Body of pancreas (tissue), 4 donors: Measurements from ENCODE around the gene SSX1. TPM values are rescaled to one million over a fixed set of nuclear protein-coding genes. Genes with fewer than 3 reads are reported as not detected.
"Not testable (repeated sequence)": the region's sequence is repeated elsewhere in the genome, so short reads cannot be mapped to it uniquely, and the experiment has no call there.

Experiments
- ATAC-seq: fragments of 150-250 bp; one replicate; pipeline ENCODE4 v1.9.1; 2016
- DNase-seq, 4 donors: peaks; one replicate each; pipeline ENCODE4 v3.0.0-alpha.2; 2019
- H3K27ac ChIP-seq, 4 donors: fragments of 200-600 bp; sonication (generic); 1 replicate in 3 of 4; 2 replicates in 1 of 4; pipeline versions ENCODE4 v1.5.1 to v1.6.1; 2016 to 2019; ENCODE audit warnings: mild to moderate bottlenecking in 1 of 4, mixed read lengths in 1 of 4, moderate library complexity in 1 of 4
- H3K27me3 ChIP-seq, 2 donors: fragments of 200-600 bp; sonication (generic); one replicate each; pipeline ENCODE4 v1.6.0; 2016; ENCODE audit warnings: mild to moderate bottlenecking in 1 of 2
- H3K36me3 ChIP-seq, 2 donors: fragments of 200-600 bp; sonication (generic); replicated peaks in 1 of 2; 2 replicates each; pipeline ENCODE4 v1.5.1; 2016; ENCODE audit warnings: low read depth in 2 of 2; ENCODE audit not compliant: insufficient read depth in 1 of 2
- H3K4me1 ChIP-seq: fragments of 200-600 bp; sonication (generic); one replicate; pipeline ENCODE4 v1.6.0; 2016
- H3K4me3 ChIP-seq, 2 donors: fragments of 200-600 bp; sonication (generic); 1 replicate in 1 of 2; 2 replicates in 1 of 2; pipeline ENCODE4 v1.5.1; 2016 to 2019
- H3K9me3 ChIP-seq, 3 donors: fragments of 200-600 bp; sonication (generic); 1 replicate in 2 of 3; 2 replicates in 1 of 3; pipeline ENCODE4 v1.5.1; 2016
- POLR2A ChIP-seq, 3 donors: fragments of 450-650 bp; IDR thresholded peaks; one replicate each; pipeline ENCODE4 v1.6.1; 2016; ENCODE audit warnings: antibody characterized with exemption in 3 of 3, mild to moderate bottlenecking in 2 of 3
- WGBS, 2 donors: methylation state at CpG; one replicate each; pipeline ENCODE4 v1.1.5; 2017; 5-methylcytosine and 5-hydroxymethylcytosine counted together
- intact Hi-C: fragments of 100-400 bp; cut with DNase I; formaldehyde crosslinking; loops from one replicate; pipeline ENCODE4 v1.15.1; 2023
- total RNA-seq, 2 donors: library from RNA; depleted of rRNA; stranded (reverse); fragments of >200 nt; gene quantifications; one replicate each; pipeline ENCODE4 v1.1.0, GENCODE V29; 2016
- TF ChIP-seq, protein P1 (sequence below), 7 experiments: fragments of 450-650 bp in 4 of 7; fragments of 200-600 bp in 3 of 7; sonication (generic) in 3 of 7; IDR thresholded peaks; one replicate each; pipeline ENCODE4 v1.5.1; 2016 to 2019; ENCODE audit warnings: antibody characterized with exemption in 7 of 7

The SSX1 gene, protein sequence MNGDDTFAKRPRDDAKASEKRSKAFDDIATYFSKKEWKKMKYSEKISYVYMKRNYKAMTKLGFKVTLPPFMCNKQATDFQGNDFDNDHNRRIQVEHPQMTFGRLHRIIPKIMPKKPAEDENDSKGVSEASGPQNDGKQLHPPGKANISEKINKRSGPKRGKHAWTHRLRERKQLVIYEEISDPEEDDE
- not detected for total RNA-seq

DNA sequence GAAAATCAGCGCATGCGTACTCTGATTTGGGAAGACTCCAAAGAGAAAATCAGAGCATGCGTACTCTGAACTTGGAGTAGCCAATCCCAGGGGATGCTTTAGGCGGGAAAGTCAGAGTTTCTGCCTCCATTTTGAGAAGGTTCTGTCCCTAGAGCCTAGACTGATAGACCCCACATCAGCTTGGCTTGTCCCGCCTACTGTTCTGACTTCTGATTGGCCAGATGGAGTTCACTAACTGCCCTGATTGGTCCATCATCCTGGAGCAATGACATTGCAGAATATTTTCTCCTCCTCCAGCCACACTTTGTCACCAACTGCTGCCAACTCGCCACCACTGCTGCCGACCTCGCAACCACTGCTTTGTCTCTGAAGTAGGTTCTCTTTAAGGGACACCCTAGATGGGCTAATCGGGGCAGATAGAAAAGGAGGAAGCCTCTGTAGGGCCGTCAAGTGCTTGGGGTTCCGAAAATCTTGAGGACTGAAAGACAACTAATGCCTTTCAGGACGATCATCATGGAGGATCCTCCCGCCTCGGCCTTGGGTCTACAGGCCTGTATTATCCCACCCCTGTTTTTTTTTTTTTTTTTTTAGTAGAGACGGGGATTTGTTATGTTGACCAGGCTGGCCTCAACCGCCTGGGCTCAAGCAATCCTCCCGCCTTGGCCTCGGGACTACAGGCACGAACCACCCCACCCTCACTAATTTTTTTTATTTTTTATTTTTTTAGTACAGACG, at the start of gene SSX1:
Gene SSX1, plus strand, starts transcription at position 331 of the 735 bp plus-strand sequence. CDS start 1,850 bp downstream, outside the sequence.
- H3K27me3 ChIP-seq, ATAC-seq, H3K36me3 ChIP-seq, H3K4me3 ChIP-seq, DNase-seq, H3K9me3 ChIP-seq, intact Hi-C loops, H3K27ac ChIP-seq, H3K4me1 ChIP-seq: not testable (repeated sequence)
- WGBS, 2 donors: 86 to 90% methylated on average over 14 to 16 of the region's 20 CpGs

DNA sequence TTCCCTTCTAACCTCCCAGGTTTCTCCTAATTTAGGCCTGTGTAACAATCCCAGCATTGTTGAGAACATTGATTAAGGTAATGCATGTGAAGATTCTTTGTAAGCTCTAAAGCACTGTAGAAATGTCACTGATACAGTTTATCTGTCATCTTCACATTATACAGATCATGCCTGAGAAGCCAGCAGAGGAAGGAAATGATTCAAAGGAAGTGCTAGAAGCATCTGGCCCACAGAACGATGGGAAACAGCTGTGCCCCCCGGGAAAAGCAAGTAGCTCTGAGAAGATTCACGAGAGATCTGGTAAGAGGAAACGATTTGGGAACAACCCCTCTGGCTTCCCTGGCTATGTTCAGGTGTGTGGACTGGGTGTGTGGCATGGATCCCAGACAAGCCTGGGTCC, 40.9 kb upstream of the SSX1 start:
- H3K4me1 ChIP-seq, H3K36me3 ChIP-seq, H3K27ac ChIP-seq, H3K4me3 ChIP-seq, intact Hi-C loops, DNase-seq, H3K27me3 ChIP-seq, ATAC-seq, H3K9me3 ChIP-seq: not testable (repeated sequence)
- WGBS, 2 donors: 16% methylated on average over 4 of the region's 4 CpGs; no CpG with 5 or more reads in 1 of the 2 donors

DNA sequence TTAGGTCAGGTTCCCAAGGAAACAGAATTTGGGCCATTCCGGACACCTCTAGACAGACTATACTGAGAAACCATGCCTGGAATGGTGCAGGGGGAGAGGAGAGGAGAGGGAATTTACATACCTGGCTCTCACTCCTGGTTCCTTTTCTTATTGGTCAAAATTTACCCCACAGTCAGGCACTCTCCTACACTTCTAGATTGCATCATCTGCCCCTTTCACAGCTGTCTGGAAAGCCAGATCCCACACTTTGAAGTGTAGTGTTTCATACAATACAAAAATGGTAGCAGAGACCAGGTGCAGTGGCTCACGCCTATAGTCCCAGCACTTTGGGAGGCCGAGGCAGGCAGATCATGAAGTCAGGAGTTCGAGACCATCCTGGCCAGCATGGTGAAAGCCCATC, 31.0 kb upstream of the SSX1 start:
- H3K4me1 ChIP-seq, ATAC-seq, DNase-seq, intact Hi-C loops, H3K9me3 ChIP-seq, H3K27ac ChIP-seq, H3K4me3 ChIP-seq, H3K27me3 ChIP-seq, H3K36me3 ChIP-seq: not testable (repeated sequence)
- WGBS, 2 donors: 100% methylated on average over 1 of the region's 4 CpGs

- ATAC-seq: not testable (repeated sequence)
Observed at GRCh38 chrX:48252945-48253344, 2.2 kb upstream of the SSX1 start.

GRCh38 chrX:48274365-48274764, 19.2 kb downstream of the SSX1 start:
- H3K27me3 ChIP-seq, ATAC-seq, intact Hi-C loops, DNase-seq, H3K9me3 ChIP-seq, H3K36me3 ChIP-seq, H3K4me3 ChIP-seq, H3K27ac ChIP-seq, H3K4me1 ChIP-seq: not testable (repeated sequence)

More at GRCh38 chrX:48252945-48253344, 2.2 kb upstream of the SSX1 start:
- intact Hi-C loops, DNase-seq, H3K27ac ChIP-seq, H3K27me3 ChIP-seq, H3K36me3 ChIP-seq, H3K9me3 ChIP-seq, H3K4me3 ChIP-seq, H3K4me1 ChIP-seq: not testable (repeated sequence)
- 30 to 83% methylated on average over 2 of the region's 6 CpGs for WGBS, 2 donors

DNA sequence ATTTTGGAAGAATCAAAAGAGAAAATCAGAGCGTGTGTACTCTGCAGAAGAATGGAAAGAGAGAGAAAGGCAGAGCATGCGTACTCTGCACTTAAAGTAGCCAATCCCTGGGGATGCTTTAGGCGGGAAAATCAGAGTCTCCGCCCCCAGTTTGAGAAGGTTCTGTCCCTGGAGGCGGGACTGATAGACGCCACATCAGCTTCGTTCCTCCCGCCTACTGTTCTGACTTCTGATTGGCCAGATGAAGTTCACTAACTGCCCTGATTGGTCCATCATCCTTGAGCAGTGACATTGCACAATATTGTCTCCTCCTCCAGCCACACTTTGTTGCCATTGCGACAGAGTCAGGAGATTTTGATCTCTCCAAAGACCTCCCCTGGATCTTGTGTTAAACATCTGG, 23.8 kb downstream of the SSX1 start:
- Histone ChIP-seq H3K9me3 (no peaks in the 10 kb centered on the region), H3K36me3 (no peaks in the 10 kb centered on the region), H3K4me1 (no peaks in the 10 kb centered on the region), H3K27me3 (no peaks in the 10 kb centered on the region), H3K4me3 (no peak overlapping the region), H3K27ac (no peak overlapping the region)
- no peak for ATAC-seq
- intact Hi-C loops: no loop called here
- peak; percentile 9 to 19 (median 11) for DNase-seq
- 60 to 67% methylated on average over 4 to 9 of the region's 9 CpGs for WGBS, 2 donors
- no peak for TF ChIP-seq POLR2A (IDR thresholded peaks at IDR 0.05)
- TF ChIP-seq, protein P1, sequence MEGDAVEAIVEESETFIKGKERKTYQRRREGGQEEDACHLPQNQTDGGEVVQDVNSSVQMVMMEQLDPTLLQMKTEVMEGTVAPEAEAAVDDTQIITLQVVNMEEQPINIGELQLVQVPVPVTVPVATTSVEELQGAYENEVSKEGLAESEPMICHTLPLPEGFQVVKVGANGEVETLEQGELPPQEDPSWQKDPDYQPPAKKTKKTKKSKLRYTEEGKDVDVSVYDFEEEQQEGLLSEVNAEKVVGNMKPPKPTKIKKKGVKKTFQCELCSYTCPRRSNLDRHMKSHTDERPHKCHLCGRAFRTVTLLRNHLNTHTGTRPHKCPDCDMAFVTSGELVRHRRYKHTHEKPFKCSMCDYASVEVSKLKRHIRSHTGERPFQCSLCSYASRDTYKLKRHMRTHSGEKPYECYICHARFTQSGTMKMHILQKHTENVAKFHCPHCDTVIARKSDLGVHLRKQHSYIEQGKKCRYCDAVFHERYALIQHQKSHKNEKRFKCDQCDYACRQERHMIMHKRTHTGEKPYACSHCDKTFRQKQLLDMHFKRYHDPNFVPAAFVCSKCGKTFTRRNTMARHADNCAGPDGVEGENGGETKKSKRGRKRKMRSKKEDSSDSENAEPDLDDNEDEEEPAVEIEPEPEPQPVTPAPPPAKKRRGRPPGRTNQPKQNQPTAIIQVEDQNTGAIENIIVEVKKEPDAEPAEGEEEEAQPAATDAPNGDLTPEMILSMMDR (IDR thresholded peaks at IDR 0.05): no peak

DNA sequence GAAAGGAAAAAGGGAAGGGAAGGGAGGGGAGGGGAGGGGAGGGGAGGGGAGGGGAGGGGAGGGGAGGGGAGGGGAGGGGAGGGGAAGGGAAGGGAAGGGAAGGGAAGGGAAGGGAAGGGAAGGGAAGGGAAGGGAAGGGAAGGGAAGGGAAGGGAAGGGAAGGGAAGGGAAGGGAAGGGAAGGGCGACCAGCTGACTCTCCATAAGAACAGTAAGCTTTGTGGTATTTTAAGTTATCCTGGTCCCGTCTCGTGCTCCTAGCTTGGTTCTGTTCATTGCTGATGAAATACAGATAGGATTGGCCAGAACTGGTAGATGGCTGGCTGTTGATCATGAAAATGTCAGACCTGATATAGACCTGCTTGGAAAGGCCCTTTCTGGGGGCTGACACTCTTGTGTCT, 25.5 kb downstream of the SSX1 start:
- H3K4me1 ChIP-seq, H3K4me3 ChIP-seq, DNase-seq, H3K9me3 ChIP-seq, intact Hi-C loops, H3K27me3 ChIP-seq, H3K27ac ChIP-seq, ATAC-seq, H3K36me3 ChIP-seq: not testable (repeated sequence)
- WGBS, 2 donors: 73 to 78% methylated on average over 2 to 3 of the region's 3 CpGs
